A549 (cell line): ENCODE measurements around the gene TRIM54.

Experiments used
- CTCF ChIP-seq: fragments of >200 bp; sonication (Bioruptor Twin); formaldehyde crosslinking; IDR thresholded peaks from 3 replicates; pipeline ENCODE4 v1.5.1; 2016
- KDM1A ChIP-seq: fragments of 200-600 bp; sonication (generic); IDR thresholded peaks from 2 replicates; pipeline ENCODE4 v1.6.1; 2016; ENCODE audit warnings: low read depth, mild to moderate bottlenecking
- POLR2A ChIP-seq: IDR thresholded peaks from 2 replicates; pipeline ENCODE4 v1.6.1; 2012; ENCODE audit warnings: mild to moderate bottlenecking, low read length

DNA sequence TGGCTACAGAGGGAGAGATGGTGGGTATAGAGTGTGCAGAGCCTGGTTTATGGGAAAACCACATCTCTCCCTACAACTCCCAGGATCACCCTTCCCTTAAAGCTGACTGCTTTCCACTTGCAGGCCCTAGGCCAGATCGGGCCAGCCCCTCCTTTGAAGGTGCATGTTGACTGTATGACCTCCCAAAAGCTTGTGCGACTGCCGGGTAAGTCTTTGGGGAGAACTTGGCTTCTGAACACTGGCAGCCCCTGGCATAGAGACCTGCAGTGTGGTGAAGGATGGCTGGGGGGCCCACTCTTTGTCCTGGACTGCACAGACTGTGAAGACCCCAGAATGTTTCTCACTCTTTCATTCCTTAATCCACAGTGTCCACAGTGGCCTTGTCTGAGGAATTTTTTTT, 45.6 kb upstream of the TRIM54 start:
- TF ChIP-seq CTCF (no peak), POLR2A (no peak), KDM1A (no peak)
